Prostate gland (tissue), 2 donors: ENCODE measurements around the gene TBXT.

Experiments used
- CTCF ChIP-seq, 4 experiments: fragments of 200-600 bp in 2 of 4; fragments of 450-650 bp in 2 of 4; sonication (generic) in 2 of 4; IDR thresholded peaks; 1 replicate in 3 of 4; 2 replicates in 1 of 4; pipeline ENCODE4 v1.5.1; 2016 to 2019; ENCODE audit warnings: antibody characterized with exemption in 4 of 4, mild to moderate bottlenecking in 2 of 4, moderate library complexity in 2 of 4
- POLR2A ChIP-seq: fragments of 450-650 bp; IDR thresholded peaks from one replicate; pipeline ENCODE4 v1.6.1; 2016; ENCODE audit warnings: antibody characterized with exemption, mild to moderate bottlenecking
- POLR2AphosphoS5 ChIP-seq: sonication (generic); formaldehyde crosslinking; IDR thresholded peaks from one replicate; pipeline ENCODE4 v1.6.1; 2017; ENCODE audit warnings: antibody characterized with exemption

GRCh38 chr6:166207284-166207561, 39.6 kb upstream of the TBXT start:
- no peak for TF ChIP-seq CTCF (IDR thresholded peaks at IDR 0.05)
- TF ChIP-seq POLR2AphosphoS5 = no peak
- TF ChIP-seq POLR2A = no peak
